Naive thymus-derived CD4-positive, alpha-beta T cell (primary cell): ENCODE data around the gene RADX. TPM values are rescaled to one million over a fixed set of nuclear protein-coding genes. Genes with fewer than 3 reads are reported as not detected.

Experiments
- ATAC-seq: fragments of 150-1000 bp; cut with Tn5 transposase; 2 replicates; pipeline ENCODE4 v1.10.0; 2021; ENCODE audit warnings: mild to moderate bottlenecking, moderate library complexity
- CTCF ChIA-PET: fragments of 350-600 bp; sonication (Branson Sonifier 250); formaldehyde crosslinking; loops from one replicate; lab custom pipeline; 2021; ENCODE audit warnings: antibody characterized with exemption; lab: Charles Lee
- POLR2A ChIA-PET: fragments of 350-600 bp; sonication (Branson Sonifier 250); formaldehyde crosslinking; loops from one replicate; lab custom pipeline; 2021; ENCODE audit warnings: antibody characterized with exemption, inconsistent platforms; lab: Charles Lee
- DNase-seq, 9 donors: peaks; one replicate each; pipeline versions ENCODE4 v3.0.0 to v3.0.0-alpha.2; 2020 to 2022; ENCODE audit warnings: mixed read lengths in 1 of 9
- H3K27ac ChIP-seq: one replicate; pipeline ENCODE4 v1.7.0; 2013; ENCODE audit warnings: mild to moderate bottlenecking, low read depth, low read length, moderate library complexity
- H3K27me3 ChIP-seq, 2 donors: one replicate each; pipeline ENCODE4 v1.7.0; 2013; ENCODE audit warnings: low read length in 2 of 2, mild to moderate bottlenecking in 2 of 2, moderate library complexity in 2 of 2; ENCODE audit not compliant: control insufficient read depth in 2 of 2, insufficient read depth in 2 of 2
- H3K36me3 ChIP-seq, 3 experiments: 1 replicate in 2 of 3; 2 replicates in 1 of 3; pipeline ENCODE4 v1.7.0; 2013; ENCODE audit warnings: low read length in 3 of 3, mild to moderate bottlenecking in 3 of 3, moderate library complexity in 1 of 3; ENCODE audit not compliant: insufficient read depth in 3 of 3, control insufficient read depth in 2 of 3
- H3K4me1 ChIP-seq, 2 donors: one replicate each; pipeline ENCODE4 v1.7.0; 2013; ENCODE audit warnings: low read length in 2 of 2, mild to moderate bottlenecking in 2 of 2, moderate library complexity in 1 of 2; ENCODE audit not compliant: control insufficient read depth in 2 of 2, insufficient read depth in 2 of 2
- H3K4me3 ChIP-seq: 2 replicates; pipeline ENCODE4 v1.7.0; 2013; ENCODE audit warnings: mild to moderate bottlenecking, low read length
- H3K9me3 ChIP-seq, 3 experiments: 1 replicate in 2 of 3; 2 replicates in 1 of 3; pipeline ENCODE4 v1.7.0; 2013; ENCODE audit warnings: low read length in 3 of 3; ENCODE audit not compliant: control insufficient read depth in 2 of 3
- H3K27ac Mint-ChIP-seq, 9 donors: one replicate each; pipeline ENCODE4 v1.8.0; 2020 to 2022; ENCODE audit warnings: mixed read lengths in 9 of 9, mild to moderate bottlenecking in 8 of 9, moderate library complexity in 5 of 9, inconsistent platforms in 2 of 9
- H3K27me3 Mint-ChIP-seq, 5 donors: one replicate each; pipeline ENCODE4 v1.8.0; 2021 to 2022; ENCODE audit warnings: mixed read lengths in 5 of 5, mild to moderate bottlenecking in 1 of 5
- H3K36me3 Mint-ChIP-seq, 5 donors: one replicate each; pipeline ENCODE4 v1.8.0; 2020 to 2022; ENCODE audit warnings: mixed read lengths in 5 of 5, mild to moderate bottlenecking in 3 of 5, inconsistent platforms in 1 of 5
- H3K4me1 Mint-ChIP-seq, 7 donors: one replicate each; pipeline ENCODE4 v1.8.0; 2020 to 2022; ENCODE audit warnings: mixed read lengths in 7 of 7, mild to moderate bottlenecking in 3 of 7, inconsistent platforms in 1 of 7
- H3K4me3 Mint-ChIP-seq, 10 donors: one replicate each; pipeline ENCODE4 v1.8.0; 2020 to 2022; ENCODE audit warnings: mild to moderate bottlenecking in 10 of 10, mixed read lengths in 10 of 10, moderate library complexity in 6 of 10, inconsistent platforms in 2 of 10
- H3K9me3 Mint-ChIP-seq, 11 donors: one replicate each; pipeline ENCODE4 v1.8.0; 2020 to 2022; ENCODE audit warnings: mixed read lengths in 11 of 11, mild to moderate bottlenecking in 4 of 11, inconsistent platforms in 1 of 11, moderate library complexity in 1 of 11
- intact Hi-C, 2 donors: fragments of 100-400 bp; cut with micrococcal nuclease; formaldehyde crosslinking; loops; one replicate each; pipeline ENCODE4 v1.15.1; 2023
- polyA plus RNA-seq, 2 donors: library from polyadenylated mRNA; unstranded; fragments of 300-500 nt; fragmentation: Illumina TruSeq; gene quantifications; one replicate each; pipeline ENCODE4 v1.2.3, GENCODE V29; 2021
- total RNA-seq, 6 experiments: library from RNA in 5 of 6; stranded (reverse) in 5 of 6; gene quantifications; 1 replicate in 5 of 6; 2 replicates in 1 of 6; pipeline ENCODE4 v1.2.3 and lab custom pipeline; 2021 to 2026

The RADX gene
- total and polyA plus RNA-seq, 7 experiments from 2014 or later = 2.4 to 12.7 (median 10.4) TPM

DNA sequence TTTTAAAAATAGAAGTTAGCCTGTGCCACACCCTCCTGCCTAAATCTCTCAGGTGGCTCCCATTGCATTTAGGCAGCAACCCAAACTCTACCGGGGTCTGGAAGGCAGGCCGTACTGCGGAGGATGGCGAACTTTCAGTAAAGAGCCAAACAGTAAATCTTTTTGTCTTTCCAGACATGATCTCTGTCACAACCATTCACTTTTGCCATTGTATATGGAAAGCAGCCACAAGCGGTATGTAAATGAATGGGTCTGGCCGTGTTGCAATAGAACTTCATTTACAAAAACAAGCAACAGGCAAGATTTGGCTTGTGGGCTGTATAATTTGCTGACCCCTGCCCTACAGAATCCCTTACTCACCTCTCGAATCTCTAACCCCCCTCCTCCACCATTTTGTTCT lies 3.3 kb downstream of the RADX start:
- Histone ChIP-seq H3K27ac (no peak overlapping the region), H3K4me3 (no peak overlapping the region), H3K9me3 (no peaks in the 10 kb centered on the region), H3K27me3 (no peaks in the 10 kb centered on the region), H3K4me1 (peaks cover 0 to 3% of the 10 kb centered on the region in 2 donors), H3K36me3 (no peaks in the 10 kb centered on the region)
- intact Hi-C loops = loop anchor here in 1 of 2 donors (10.0 kb wide), 1 partner anchor 1130 kb away; no protein-coding TSS in a partner anchor
- peaks cover 0 to 3% (median 0%) of the 10 kb centered on the region in 11 donors for H3K9me3 Mint-ChIP-seq
- H3K27me3 Mint-ChIP-seq = no peaks in the 10 kb centered on the region
- H3K4me1 Mint-ChIP-seq = peaks cover 4 to 23% (median 18%) of the 10 kb centered on the region in 7 donors
- H3K36me3 Mint-ChIP-seq = no peaks in the 10 kb centered on the region
- peak overlapping the region in 1 of 10 donors; percentile 25 for H3K4me3 Mint-ChIP-seq
- ChIA-PET POLR2A (no interaction called here), CTCF (no interaction called here)
- DNase-seq (no peak), ATAC-seq (no peak)
- H3K27ac Mint-ChIP-seq = no peak overlapping the region

DNA sequence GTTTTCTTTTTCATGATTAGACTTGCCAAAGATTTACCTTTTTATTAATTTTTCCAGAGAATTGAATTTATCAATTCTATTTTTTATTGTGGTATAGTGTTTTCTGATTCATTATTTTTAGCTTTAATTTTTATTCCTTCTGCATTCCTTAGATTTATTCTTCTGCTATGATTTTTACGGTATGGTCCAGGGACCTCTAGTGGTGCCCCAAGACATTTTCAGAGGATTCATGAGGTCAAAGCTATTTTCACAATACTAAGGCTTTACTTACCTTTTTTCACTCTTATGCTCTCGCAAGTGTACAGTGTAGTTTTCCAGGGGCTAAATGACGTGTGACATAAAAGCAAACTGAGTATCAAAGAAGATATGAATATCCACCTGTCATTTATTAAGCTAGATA lies 8.0 kb downstream of the RADX start:
- no peak for DNase-seq
- Histone ChIP-seq H3K4me3 (no peak overlapping the region), H3K27ac (no peak overlapping the region), H3K4me1 (no peaks in the 10 kb centered on the region), H3K27me3 (no peaks in the 10 kb centered on the region), H3K36me3 (no peaks in the 10 kb centered on the region), H3K9me3 (no peaks in the 10 kb centered on the region)
- ATAC-seq = no peak
- no peak overlapping the region for H3K4me3 Mint-ChIP-seq
- peaks cover 0 to 6% (median 0%) of the 10 kb centered on the region in 5 donors for H3K36me3 Mint-ChIP-seq
- POLR2A ChIA-PET = interaction anchor here (0.7 to 1.7 kb wide), 2 partner anchors 8 to 138 kb away, joined by 3 read pairs; partner anchors contain the start of gene RADX
- H3K4me1 Mint-ChIP-seq = peaks cover 0 to 9% (median 5%) of the 10 kb centered on the region in 7 donors
- intact Hi-C loops = loop anchor here (1.0 to 10.0 kb wide), 4 partner anchors 8 to 1125 kb away; partner anchors contain the start of gene RADX (in 1 of the 2)
- H3K27me3 Mint-ChIP-seq = no peaks in the 10 kb centered on the region
- CTCF ChIA-PET = interaction anchor here (0.6 to 1.9 kb wide), 3 partner anchors 37 to 139 kb away, joined by 4 to 8 read pairs (median 4); no protein-coding TSS in a partner anchor
- H3K9me3 Mint-ChIP-seq = no peaks in the 10 kb centered on the region
- H3K27ac Mint-ChIP-seq = no peak overlapping the region

DNA sequence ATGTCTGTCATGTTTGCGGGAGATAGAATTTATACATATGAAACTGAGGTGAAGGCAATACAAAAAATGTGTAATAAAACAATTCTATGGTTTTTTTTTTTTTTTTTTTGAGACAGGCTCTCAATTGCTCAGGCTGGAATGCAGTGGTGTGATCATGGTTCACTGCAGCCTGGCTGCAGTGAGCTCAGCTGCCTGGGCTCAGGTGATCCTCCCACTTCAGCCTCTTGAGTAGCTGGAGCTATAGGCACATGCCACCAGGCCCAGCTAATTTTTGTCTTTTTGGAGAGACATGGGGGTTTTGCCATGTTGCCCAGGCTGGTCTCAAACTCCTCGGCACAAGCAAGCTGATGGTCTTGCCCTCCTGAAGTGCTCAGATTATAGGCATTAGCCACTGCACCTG lies 10.1 kb downstream of the RADX start:
- H3K9me3 ChIP-seq = no peaks in the 10 kb centered on the region
- Mint-ChIP-seq H3K27me3 (no peaks in the 10 kb centered on the region), H3K9me3 (no peaks in the 10 kb centered on the region), H3K27ac (no peak overlapping the region), H3K36me3 (peaks cover 0 to 6% (median 0%) of the 10 kb centered on the region in 5 donors), H3K4me3 (no peak overlapping the region), H3K4me1 (peaks cover 0 to 5% (median 0%) of the 10 kb centered on the region in 7 donors)
- H3K27ac ChIP-seq = no peak overlapping the region
- H3K4me1 ChIP-seq = no peaks in the 10 kb centered on the region
- ChIA-PET CTCF (interaction anchor here (1.6 kb wide), 1 partner anchor 140 kb away, joined by 6 read pairs; no protein-coding TSS in a partner anchor), POLR2A (no interaction called here)
- intact Hi-C loops = loop anchor here in 1 of 2 donors (5.0 kb wide), 1 partner anchor 205 kb away; no protein-coding TSS in a partner anchor
- H3K36me3 ChIP-seq = no peaks in the 10 kb centered on the region
- DNase-seq (no peak), ATAC-seq (no peak)
- H3K4me3 ChIP-seq = no peak overlapping the region
- H3K27me3 ChIP-seq = no peaks in the 10 kb centered on the region

DNA sequence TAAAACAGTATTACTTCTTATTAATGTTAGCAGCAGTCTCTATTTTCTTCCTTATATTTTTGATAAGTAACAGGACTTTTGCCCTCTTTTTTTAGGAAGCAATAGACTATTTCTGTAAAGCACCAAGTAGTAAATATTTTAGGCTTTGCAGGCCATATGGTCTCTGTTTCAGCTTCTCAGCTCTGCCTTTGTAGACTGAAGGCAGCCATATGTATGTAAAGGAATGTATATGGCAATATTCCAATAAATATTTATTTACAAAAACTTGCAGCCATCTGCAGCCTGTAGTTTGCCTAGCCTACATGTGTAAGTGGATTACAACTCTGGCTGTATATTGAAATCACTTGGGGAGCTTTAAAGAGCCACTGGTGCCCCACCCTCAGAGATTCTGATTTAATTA lies 15.0 kb downstream of the RADX start:
- ATAC-seq (no peak), DNase-seq (no peak)
- H3K4me1 Mint-ChIP-seq = no peaks in the 10 kb centered on the region
- intact Hi-C loops = no loop called here
- H3K9me3 Mint-ChIP-seq = no peaks in the 10 kb centered on the region
- Histone ChIP-seq H3K36me3 (no peaks in the 10 kb centered on the region), H3K27ac (no peak overlapping the region), H3K4me3 (no peak overlapping the region), H3K4me1 (no peaks in the 10 kb centered on the region), H3K9me3 (no peaks in the 10 kb centered on the region), H3K27me3 (no peaks in the 10 kb centered on the region)
- ChIA-PET POLR2A (no interaction called here), CTCF (no interaction called here)
- H3K27me3 Mint-ChIP-seq = no peaks in the 10 kb centered on the region
- peaks cover 0 to 9% (median 4%) of the 10 kb centered on the region in 5 donors for H3K36me3 Mint-ChIP-seq
- H3K27ac Mint-ChIP-seq = no peak overlapping the region
- H3K4me3 Mint-ChIP-seq = no peak overlapping the region

DNA sequence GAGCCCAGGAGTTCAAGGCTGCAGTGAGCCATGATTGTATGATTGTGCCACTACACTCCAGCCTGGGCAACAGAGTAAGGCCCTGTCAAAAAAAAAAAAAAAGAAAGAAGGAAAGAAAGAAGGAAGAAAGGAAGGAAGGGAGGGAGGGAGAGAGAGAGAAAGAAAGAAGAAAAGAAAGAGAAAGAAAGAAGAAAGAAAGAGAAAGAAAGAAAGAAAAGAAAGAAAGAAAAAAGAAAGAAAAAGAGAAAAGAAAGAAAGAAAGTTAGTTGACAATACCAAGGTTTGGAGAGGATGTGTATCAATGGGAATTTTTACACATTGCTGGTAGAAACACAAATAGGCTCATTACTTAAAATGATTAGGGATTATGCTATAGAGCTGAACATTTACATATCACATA lies 19.8 kb downstream of the RADX start:
- Histone ChIP-seq H3K36me3 (no peaks in the 10 kb centered on the region), H3K4me3 (no peak overlapping the region), H3K27me3 (no peaks in the 10 kb centered on the region), H3K27ac (no peak overlapping the region), H3K4me1 (no peaks in the 10 kb centered on the region), H3K9me3 (no peaks in the 10 kb centered on the region)
- ATAC-seq = no peak
- no peaks in the 10 kb centered on the region for H3K27me3 Mint-ChIP-seq
- no peaks in the 10 kb centered on the region for H3K4me1 Mint-ChIP-seq
- intact Hi-C loops = no loop called here
- no peaks in the 10 kb centered on the region for H3K9me3 Mint-ChIP-seq
- H3K36me3 Mint-ChIP-seq = peaks cover 0 to 5% (median 0%) of the 10 kb centered on the region in 5 donors
- H3K4me3 Mint-ChIP-seq = no peak overlapping the region
- DNase-seq = no peak
- CTCF ChIA-PET = no interaction called here
- no peak overlapping the region for H3K27ac Mint-ChIP-seq
- POLR2A ChIA-PET = no interaction called here

DNA sequence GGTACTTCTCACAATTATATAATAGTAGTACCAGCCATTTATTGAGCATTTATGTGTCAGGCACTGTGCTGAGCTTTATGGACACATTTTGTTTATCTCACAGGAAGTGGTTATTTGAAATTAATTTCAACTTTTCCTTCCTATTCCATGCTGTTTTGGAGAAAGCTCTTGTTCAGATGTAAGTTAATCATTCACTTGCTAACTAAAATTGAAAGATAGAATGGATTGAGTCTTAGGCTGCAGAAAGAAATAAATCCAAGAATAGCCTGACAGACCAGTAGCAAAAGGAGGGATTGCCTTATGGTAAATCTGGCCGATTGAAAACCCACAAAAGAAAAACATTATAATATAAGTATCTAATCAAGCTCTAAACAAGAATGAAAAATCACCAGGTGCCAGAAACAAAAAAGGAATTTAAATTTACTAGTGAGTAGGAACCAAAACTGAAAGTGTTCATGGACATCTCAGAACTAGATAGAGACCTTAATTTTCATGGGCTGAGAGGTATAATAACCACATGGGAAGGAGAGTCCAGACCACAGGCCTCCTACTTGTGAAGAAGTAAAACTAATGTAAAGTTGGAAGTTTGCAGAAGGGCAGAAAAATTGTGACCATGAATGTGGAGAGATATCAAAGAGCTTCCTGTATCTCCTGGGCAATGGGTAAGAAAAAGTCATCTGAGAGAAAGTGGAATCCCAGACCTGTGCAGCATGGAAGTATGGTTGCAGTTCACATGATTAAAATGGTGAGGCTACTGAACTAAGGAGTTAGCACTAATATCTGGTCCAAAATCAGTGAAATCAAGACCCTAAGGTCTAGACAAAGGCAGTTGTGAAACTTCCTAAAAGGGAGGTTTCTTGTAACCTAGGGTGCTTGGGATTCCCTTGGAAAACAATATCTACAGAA lies 38.0 kb downstream of the RADX start:
- Mint-ChIP-seq H3K4me3 (peak overlapping the region in 1 of 10 donors; percentile 31), H3K36me3 (peaks cover 0 to 46% (median 11%) of the 10 kb centered on the region in 5 donors), H3K27me3 (no peaks in the 10 kb centered on the region), H3K9me3 (peaks cover 0 to 5% (median 0%) of the 10 kb centered on the region in 11 donors), H3K27ac (peak overlapping the region in 1 of 9 donors; percentile 29), H3K4me1 (peaks cover 0 to 10% (median 0%) of the 10 kb centered on the region in 7 donors)
- intact Hi-C loops = no loop called here
- ATAC-seq (no peak), DNase-seq (no peak)
- no peaks in the 10 kb centered on the region for H3K27me3 ChIP-seq
- no peak overlapping the region for H3K27ac ChIP-seq
- POLR2A ChIA-PET = interaction anchor here (0.6 kb wide), 1 partner anchor 1435 kb away, joined by 3 read pairs; no protein-coding TSS in a partner anchor
- H3K4me1 ChIP-seq = peaks cover 0 to 10% of the 10 kb centered on the region in 2 donors
- H3K9me3 ChIP-seq = no peaks in the 10 kb centered on the region
- no peaks in the 10 kb centered on the region for H3K36me3 ChIP-seq
- CTCF ChIA-PET = no interaction called here
- no peak overlapping the region for H3K4me3 ChIP-seq
